DMS79 treated with DMSO at 0.1 percent for 48 hours (cell line): ENCODE data around the gene PDCD1.
"Not testable (repeated sequence)": the region's sequence is repeated elsewhere in the genome, so short reads cannot be mapped to it uniquely, and the experiment has no call there.

ENCODE experiments used
- DNase-seq: peaks from one replicate; lab custom pipeline; 2025; lab: John Stamatoyannopoulos, UW

The PDCD1 gene

DNA sequence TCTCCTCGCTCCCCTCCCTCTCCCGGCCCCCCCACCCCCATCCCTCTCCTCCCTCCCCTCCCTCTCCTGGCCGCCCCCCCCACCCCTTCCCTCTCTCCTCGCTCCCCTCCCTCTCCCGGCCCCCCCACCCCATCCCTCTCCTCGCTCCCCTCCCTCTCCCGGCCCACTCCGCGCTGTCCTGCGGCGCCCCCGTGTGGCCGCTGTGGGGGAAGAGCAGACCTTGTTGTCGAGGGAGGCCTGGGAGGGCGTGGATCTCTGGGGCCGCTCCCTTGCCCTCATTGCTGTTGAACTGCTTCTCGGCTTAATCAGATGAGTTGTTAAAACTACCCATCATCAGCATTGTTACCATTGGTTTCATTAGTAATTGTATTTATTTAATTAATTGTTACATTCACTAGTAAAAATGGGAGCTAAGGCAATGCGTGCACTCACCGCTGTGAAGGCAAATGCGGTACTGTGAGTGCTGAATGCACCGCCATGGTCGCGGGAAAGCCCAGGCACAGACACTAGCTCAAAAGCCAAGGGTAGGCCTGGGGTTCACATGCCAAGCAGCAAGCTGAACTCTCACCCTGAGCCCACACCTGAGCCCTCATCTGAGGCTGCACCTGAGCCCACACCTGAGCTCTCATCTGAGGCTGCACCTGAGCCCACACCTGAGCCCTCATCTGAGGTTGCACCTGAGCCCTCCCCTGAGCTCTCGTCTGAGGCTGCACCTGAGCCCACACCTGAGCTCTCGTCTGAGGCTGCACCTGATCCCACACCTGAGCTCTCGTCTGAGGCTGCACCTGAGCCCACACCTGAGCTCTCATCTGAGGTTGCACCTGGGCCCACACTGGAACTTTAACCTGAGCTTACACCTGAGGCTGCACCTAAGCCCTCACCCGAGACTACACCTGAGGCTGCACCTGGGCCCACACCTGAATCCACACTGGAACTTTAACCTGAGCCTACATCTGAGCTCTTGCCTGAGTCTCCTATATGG is 19.6 kb upstream of the PDCD1 start:
- DNase-seq = peak; percentile 34

DNA sequence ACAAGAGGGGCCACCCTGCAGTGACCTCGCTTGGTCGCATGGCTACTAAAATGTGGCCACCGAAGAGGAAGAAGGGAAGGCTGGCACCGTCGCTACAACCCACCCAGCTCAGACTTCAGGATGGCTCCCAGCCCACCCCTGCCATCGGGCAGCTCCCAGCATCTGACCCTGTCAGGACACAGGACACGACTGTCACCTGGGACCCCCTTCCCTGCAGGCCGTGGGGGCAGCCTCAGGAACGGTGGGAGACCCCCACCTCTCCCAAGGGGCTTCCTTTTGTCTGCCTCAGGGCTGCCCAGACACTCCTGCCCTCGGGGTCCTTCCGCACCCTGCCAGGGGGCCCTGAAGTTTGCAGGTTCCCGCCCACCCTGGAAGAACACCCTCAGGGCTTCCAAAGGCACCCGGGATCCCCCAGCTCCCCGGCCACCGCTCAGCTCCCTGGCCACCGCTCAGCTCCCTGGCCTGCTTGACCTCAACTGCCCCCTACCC is 18.5 kb upstream of the PDCD1 start:
- no peak for DNase-seq

- no peak for DNase-seq
Measured at GRCh38 chr2:241876528-241877196, 18.0 kb upstream of the PDCD1 start.

- DNase-seq = not testable (repeated sequence)
Measured at GRCh38 chr2:241875754-241876527, 17.2 kb upstream of the PDCD1 start.

- no peak for DNase-seq
Measured at GRCh38 chr2:241874277-241874925, 15.7 kb upstream of the PDCD1 start.

DNA sequence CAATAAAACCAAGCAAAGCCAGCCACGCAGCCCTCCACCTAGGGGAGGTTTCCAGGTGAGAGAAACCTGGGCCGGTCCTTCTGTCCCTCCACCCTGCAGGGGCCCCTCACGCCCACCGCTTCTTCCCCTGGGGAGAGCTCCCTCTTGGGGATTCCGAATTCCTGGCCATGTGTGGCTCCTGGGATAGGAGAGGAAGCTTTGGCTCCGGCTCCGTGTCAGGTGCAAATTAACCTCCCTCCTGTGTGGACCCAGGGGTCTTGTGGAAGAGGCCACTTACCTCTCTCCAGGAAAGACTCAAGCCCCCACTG is 15.1 kb upstream of the PDCD1 start:
- no peak for DNase-seq

GRCh38 chr2:241873081-241873802 is 14.5 kb upstream of the PDCD1 start:
- no peak for DNase-seq

DNA sequence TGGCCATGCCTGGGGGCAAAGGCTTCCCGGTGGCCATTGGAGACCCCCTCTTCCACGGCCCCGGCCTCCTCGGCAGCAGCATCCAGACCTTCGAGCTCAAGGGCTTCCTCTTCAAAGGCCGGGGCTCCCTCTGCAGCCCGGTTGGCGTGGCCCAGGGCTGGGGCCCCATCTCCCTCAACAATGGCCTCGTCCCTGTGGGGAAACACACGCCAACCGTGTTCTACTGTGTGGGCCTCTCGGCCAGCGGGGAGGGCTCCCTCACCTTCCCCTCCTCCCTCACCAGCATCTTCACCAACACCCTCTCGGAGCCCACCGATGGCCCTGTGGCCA is 13.6 kb upstream of the PDCD1 start:
- DNase-seq = no peak

- no peak for DNase-seq
Measured at GRCh38 chr2:241871538-241872312, 13.0 kb upstream of the PDCD1 start.

DNA sequence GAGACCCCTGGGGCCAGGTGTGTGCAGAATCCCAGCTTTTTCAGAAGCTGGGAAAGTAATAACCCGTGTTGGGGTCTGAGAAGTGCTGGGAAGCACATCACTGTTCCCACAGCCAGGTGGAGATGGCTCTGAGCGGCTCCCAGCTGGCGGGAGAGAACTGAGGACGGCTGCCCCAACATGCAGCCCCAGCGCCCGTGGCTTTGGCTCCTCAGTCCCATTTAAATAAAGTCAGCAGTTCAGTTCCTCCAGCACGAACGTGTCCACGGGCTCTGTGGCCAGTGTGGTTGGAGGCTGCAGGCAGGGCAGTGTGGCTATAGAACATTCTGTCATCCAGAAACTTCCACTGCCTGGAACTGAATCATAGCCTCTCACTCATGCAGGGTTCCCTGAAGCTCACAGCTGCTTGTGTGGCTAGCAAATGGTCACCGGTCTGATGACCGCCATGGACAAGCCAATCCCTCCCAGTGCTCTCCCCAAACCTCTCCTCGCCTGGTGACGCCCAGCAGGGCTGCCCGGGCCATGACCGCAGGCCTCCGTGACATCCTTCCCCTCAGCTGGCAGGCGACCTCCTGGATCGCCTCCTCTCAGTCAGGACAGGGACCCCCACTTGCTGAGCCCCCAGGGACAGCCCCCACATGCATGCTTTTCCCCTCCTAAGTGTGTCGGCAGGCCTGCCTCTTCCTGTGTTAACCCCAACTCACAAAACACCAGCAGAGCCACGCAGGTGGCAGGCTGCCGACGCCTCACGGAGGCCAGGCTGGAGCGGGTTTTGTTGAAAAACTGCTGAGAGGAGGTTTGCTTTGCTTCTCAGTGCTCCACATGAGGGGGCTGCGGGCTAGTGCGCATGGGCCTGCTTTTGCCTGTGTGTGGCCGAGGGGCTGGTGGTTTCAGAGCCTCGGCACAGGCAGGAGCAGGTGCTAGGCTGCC is 12.2 kb upstream of the PDCD1 start:
- DNase-seq = peak; percentile 15

- DNase-seq = no peak
Measured at GRCh38 chr2:241870081-241870541, 11.4 kb upstream of the PDCD1 start.

- no peak for DNase-seq
Measured at GRCh38 chr2:241869087-241869961, 10.6 kb upstream of the PDCD1 start, which contains the start of gene RTP5. RTP5 (plus strand) TSS chr2:241869729; CDS start chr2:241869757, 28 bp downstream.

- peak; percentile 27 for DNase-seq
Measured at GRCh38 chr2:241868661-241869081, 10.0 kb upstream of the PDCD1 start.

DNA sequence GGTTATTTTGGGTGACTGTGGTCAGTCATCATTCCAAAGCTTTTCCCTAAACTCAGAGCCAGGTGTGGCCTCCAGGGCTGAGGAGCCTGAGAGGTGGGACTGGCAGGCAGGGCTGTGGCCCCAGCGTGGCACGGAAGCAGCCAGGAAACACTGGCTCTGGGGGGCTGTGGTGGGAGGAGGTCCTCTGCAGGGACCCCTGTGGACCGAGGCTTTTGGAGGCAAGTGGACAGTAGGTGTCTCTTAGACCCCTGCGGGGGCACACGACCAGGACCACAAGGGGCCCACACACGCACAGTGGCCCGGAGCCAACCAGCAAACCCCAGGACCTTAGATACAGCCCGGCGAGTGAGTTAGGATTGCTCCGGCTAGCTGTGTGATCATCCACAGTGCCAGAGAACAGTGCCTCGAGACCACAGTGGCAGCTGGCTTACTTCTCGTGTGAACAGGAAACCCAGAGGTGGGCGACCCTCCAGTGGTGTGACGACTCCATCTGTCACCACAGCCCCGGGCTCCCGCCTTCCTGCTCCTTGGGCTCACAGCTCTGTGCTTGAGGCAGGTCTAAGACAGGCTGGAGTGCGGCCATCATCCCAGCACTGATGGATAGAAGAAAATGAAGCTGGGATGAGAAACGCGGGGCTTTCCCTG is 9.2 kb upstream of the PDCD1 start:
- no peak for DNase-seq

GRCh38 chr2:241866790-241867645 is 8.3 kb upstream of the PDCD1 start:
- no peak for DNase-seq

DNA sequence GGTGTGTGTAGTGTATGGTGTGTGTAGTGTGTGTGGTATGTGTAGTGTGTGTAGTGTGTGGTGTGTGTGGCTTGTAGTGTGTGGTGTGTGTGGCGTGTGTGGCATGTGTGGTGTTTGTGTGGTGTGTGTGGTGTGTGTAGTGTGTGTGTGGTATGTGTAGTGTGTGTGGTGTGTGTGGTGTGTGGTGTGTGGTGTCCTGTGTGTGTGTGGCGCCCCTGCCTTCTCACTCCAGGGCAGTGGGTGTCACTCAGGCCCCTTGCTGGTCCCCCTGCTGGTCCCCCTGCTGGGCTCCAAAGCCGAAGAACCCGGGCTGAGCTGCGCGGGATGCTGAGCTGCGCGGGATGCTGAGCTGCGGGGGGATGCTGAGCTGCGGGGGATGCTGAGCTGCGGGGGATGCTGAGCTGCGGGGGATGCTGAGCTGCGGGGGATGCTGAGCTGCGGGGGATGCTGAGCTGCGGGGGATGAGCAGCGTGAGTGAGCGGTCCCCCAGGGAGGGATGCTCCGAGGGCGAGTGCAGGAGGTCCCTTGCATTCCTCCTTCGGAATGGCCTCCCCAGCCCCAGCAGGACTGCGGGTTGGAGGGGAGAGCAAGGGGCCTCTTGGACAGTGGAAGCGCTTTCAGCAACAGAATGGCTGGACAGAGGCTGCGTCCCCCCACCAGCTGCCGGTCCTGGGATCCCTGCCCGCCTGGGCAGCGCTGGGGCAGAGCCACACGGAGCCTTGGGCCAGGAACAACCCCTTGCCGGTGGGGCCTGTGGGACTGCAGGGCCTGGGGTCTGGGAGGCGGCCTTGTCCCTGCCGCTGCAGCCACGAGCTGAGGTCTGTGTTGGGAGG is 7.5 kb upstream of the PDCD1 start:
- no peak for DNase-seq
